ENCODE results near the gene RAB17.

DNA sequence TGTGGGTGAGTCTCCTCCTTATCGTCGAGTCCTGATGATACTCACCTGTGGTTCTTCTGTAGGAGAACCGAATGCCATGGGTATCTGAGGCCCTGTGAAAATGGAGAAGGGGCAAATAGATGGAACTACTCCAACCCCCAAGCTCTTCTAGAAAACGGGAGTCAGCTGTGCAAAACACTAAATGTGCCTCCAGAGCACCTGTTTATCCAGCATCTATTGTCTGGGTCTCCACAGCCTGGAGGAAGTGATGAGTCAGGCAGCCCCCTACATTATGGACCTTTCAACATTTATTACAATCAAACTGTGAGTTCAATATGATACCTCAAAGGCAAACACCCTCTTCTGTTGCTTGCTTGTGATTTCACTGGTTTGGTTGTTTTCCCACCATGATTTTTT is 27.1 kb upstream of the RAB17 start:
- TF ChIP-seq, protein P1, sequence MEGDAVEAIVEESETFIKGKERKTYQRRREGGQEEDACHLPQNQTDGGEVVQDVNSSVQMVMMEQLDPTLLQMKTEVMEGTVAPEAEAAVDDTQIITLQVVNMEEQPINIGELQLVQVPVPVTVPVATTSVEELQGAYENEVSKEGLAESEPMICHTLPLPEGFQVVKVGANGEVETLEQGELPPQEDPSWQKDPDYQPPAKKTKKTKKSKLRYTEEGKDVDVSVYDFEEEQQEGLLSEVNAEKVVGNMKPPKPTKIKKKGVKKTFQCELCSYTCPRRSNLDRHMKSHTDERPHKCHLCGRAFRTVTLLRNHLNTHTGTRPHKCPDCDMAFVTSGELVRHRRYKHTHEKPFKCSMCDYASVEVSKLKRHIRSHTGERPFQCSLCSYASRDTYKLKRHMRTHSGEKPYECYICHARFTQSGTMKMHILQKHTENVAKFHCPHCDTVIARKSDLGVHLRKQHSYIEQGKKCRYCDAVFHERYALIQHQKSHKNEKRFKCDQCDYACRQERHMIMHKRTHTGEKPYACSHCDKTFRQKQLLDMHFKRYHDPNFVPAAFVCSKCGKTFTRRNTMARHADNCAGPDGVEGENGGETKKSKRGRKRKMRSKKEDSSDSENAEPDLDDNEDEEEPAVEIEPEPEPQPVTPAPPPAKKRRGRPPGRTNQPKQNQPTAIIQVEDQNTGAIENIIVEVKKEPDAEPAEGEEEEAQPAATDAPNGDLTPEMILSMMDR (IDR thresholded peaks at IDR 0.05; ENCODE audit: low read length): no peak
- TF ChIP-seq EZH2 (IDR thresholded peaks at IDR 0.05; ENCODE audit: borderline replicate concordance, low read length): no peak
